GM19023 (cell line): Measurements from ENCODE around the gene CCDC116.
"Not testable (repeated sequence)": the region's sequence is repeated elsewhere in the genome, so short reads cannot be mapped to it uniquely, and the experiment has no call there.

Experiments
- ATAC-seq: cut with Tn5 transposase; IDR thresholded peaks from one replicate; pipeline ENCODE4 v1.9.1; 2021; ENCODE audit warnings: mild to moderate bottlenecking, moderate library complexity; ENCODE audit not compliant: unreplicated experiment

Gene CCDC116

DNA sequence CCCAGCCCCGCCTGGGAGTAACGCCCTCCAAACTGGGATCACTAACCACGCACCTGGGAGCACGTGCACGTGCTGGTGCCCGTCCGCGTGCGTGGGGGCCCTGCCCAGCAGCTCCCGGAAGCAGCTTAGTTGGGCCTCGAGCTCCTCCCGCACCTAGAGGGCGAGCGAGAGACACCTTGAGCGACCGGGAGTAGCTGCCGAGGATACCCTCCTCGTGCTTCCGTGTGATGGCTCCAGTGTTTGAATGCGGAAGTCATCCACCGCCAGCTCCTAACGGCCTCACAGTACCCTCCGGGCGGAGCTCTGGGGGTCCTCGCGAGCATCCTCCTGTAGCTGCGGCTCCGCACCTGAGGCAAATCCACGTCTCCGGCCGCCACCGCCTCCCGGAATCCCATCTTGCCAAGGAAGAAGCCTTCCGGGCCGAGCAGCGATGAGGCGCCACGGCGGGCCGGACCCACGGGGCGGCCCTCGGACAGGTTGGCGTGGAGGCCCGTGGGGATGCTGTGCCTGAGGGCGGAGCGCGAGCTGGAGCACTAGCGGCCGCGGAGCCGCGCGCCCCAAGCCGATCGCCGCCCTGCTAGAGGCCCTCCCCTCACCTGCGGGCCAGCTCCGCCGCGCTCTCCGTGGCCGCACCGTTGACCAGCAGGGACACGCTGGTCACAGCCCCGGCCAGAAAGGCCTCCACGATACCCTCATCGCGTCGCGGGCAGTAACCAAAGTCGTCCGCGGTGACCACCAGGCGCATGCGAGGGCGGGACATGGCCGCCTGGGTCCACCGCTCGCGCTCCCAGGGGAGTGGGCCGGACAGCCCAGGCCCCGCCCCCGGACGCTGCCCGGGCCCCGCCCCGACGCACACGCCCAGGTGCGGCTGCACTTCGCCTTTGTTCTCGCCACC, 3.1 kb upstream of the CCDC116 start, which contains the start of gene YDJC:
Gene YDJC (minus strand): TSS at position 768 of the 895 bp plus-strand sequence. CDS start 8 bp downstream, at position 760.
- ATAC-seq, result peak; percentile 79

DNA sequence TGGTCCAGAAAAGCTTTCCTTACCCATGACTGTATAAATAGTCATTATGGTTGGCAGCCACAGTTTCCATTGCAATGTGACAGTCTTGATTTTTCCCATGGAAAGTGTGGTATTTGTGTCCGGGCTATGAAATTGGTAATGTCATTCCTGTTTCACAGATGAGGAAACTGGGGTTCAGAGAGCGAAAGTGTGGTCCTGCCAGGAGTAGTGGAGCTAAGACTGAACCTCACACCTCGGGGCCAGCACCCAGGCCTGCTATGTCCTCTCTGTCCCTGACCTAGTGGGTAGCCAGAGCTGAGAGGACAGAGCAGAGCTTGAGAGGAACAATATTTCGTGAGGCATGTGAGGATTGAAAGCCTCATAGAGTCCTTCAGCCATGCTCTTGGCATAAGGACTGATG, 1.5 kb upstream of the CCDC116 start:
- no peak for ATAC-seq

DNA sequence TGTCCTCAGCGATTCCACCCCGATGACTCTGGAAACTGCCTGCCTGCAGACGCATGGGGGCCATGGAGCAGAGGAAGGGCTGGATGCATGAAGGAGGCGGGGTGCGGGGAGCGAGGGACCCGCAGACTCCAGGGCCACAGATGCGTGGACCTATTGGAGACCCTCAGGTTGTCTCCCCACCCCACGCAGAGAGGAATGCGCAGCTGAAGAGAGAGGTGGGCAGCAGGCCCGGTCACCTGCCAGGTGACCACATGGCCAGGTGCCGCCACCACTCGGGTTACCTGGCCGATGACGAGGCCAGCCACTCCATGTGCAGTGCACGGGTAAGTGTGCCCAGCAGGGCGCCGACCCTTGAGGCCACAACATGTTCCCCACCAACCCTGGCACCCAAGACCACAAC, 371 bp downstream of the CCDC116 start:
- no peak for ATAC-seq

DNA sequence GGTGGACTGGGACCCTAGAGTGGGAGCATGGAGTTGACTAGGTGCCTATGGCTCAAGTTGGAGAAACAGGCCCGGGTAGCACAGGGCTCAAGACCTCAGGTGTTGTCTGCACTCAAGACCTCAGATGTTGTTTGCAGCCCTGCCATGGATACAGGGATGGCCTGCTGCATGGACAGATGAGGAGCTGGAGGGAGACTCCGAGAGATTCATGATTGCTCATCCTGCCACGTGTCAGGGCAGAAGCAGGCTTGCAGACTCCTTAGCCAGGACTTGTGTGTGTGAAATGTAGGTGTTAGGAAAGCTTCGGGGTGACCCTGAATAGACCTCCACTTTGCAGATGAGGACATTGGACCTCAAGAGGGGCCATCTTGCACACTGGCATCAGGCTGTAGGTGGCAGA, 921 bp downstream of the CCDC116 start:
- no peak for ATAC-seq

DNA sequence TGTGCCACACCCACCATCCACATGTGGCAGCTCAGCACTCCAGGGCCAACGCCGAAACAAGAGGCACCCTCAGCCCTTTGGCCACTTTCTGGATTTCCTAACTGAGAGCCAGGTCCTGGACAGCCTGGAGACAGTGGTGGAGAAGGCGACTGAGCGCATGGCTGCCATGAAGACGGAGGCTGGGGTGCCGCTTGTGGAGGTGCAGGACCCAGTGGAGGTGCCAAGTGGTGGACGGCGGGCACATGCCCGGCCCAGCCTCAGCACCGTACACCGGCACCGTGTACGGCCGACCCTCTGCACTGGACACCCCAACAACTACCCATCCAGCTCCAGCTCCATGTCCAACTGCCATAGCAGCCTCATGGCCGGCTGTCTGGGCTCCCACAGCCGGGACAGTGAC, 1.5 kb downstream of the CCDC116 start:
- no peak for ATAC-seq

DNA sequence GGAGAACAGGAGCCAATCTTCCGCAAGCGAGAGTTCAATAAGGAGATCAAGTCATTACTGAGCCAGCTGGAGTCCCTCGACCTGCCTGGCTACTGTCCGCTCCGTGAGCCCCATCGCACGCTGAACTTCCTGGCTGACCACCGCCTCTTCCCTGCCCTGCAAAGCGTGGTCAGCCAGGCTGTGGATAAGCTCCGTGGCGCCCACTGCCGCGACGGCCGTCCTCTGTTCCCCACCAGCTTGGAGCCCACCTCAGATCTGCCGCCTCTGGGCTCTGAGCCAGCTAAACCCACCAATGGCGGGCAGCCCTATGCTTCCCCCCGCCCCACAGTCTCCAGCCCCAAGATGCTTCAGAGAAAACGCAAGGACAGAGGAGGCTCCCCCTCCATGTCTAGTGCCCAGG, 2.3 kb downstream of the CCDC116 start:
- no peak for ATAC-seq

DNA sequence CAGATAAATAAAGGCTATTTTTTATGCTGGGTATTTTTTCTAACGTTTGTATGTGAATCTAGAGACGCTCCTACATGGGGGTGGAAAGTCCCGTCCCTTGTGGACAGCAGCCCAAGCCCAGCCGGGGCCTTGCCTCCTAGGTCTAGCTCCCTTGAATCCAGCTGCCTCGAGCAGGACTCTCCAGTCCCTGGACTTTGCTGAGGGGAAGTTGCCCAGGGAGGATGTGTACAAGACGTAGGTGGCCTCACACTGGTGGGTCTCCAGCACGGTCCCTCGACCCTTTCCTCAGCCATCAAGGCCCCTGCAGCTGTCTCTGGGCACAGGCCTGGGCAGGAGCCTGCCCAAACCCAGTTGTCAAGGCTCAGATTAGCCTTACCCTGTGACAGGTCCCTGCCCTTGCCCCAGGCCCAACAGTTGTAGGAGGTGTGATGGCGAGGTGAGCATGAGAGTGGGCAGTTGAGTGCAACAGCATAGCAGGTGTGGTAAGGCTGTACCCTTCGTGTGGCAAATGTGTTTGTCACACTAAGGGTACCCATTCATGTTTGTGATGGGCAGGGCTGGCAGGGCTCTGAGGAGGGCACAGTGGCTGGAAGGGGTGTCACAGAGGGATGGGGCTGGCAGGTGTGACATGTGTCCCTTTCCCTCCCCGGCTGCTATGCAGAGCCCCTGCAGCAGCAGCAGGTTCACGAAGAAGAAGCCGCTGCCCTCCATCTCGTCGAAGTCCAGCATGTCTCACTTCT, 3.4 kb downstream of the CCDC116 start:
- ATAC-seq, result no peak

DNA sequence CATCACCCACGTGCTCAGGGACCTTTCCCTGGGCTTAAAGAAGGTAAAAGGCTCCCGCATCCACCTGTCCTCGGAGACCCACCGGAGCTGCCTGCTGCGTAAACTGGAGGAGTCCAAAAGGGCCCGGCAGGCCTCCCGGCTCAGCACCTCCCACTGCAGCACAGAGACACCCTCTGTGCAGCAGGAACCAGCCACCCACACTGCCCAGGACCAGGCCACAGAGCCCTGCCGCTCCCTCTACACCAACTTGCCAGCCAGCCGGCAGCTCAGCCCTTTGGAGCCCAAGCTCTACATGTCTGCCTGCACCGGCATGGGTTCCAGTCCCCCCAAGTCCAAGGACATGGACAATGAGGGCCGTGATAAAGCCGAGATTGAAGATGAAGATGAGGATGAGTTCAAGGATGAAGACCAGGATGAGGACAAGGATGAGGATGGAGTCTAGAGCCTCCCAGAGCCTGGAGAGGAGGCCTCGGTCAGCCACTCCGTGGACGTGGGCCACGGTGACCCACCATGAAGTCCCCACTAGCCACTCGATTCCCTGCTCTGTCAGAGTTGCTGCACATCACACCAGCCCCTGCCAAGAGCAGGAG, 4.2 kb downstream of the CCDC116 start:
- ATAC-seq, result no peak

DNA sequence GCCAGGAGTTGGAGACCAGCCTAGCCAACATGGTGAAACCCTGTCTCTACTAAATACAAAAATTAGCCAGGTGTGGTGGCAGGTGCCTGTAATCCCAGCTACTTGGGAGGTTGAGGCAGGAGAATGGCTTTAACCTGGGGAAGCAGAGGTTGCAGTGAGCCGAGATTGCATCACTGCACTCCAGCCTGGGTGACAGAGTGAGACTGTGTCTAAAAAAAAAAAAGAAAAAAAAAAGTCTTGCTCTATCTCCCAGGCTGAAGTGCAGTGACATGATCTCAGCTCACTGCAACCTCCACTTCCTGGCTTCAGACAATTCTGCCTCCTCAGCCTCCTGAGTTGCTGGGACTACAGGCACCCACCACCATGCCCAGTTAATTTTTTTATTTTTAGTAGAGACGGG, 4.9 kb downstream of the CCDC116 start:
- ATAC-seq, result not testable (repeated sequence)

DNA sequence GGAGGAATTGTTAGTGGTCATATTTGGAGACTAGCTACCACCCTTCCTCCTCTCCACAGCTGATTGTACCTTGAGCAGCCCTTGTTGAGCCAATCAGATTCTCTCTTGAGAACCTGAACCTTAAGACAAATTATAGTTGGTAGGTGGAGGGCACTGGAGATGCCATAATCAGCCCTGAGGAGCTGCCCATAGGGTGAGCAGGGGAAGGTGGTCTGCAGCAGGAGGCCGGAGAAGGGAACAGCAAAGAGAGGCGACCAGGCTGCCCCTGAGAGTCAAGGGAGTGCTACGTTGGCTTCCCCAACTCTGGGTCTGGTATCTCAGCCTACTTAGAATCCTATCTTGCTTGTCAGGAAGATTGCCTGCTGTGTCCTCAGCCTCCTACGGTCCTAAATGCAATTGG, 6.8 kb downstream of the CCDC116 start:
- ATAC-seq, result no peak

DNA sequence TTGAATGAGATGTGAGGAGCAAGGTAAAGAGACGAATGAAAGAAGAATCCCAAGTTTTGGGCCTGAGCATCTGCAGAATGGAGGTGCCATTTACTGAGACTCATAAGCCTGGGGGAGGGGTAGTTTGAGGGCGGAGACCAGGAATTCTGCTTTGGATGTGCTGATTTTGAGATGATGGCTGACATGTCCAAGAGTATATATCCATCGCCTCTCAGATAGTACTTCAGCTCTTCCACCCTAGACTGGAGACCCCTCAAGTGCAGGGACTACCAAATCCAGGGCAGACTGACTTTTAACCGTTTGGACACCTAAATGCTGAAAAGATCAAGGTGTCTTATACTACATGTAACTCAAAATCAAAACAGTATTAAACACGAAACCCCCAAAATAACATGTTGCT, 8.2 kb downstream of the CCDC116 start:
- ATAC-seq, result no peak

DNA sequence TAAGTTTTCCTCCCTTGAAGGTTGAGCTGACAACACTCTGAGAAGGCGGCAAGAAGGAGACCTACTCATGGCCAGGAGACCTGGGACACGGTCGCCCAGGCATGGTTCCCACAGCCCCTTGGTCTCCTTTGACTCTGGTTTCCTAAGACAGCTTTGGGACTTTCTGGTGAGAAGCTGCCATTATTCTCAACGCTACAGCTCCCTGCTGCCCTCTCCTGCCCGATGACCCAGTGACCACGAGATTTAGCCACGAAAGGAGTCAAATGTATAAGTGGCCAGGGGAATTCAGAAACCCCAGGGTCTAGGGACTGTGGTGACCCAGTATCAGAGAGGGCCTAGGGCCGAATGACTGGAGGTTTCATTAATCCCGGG, 8.8 kb downstream of the CCDC116 start:
- ATAC-seq, result no peak

DNA sequence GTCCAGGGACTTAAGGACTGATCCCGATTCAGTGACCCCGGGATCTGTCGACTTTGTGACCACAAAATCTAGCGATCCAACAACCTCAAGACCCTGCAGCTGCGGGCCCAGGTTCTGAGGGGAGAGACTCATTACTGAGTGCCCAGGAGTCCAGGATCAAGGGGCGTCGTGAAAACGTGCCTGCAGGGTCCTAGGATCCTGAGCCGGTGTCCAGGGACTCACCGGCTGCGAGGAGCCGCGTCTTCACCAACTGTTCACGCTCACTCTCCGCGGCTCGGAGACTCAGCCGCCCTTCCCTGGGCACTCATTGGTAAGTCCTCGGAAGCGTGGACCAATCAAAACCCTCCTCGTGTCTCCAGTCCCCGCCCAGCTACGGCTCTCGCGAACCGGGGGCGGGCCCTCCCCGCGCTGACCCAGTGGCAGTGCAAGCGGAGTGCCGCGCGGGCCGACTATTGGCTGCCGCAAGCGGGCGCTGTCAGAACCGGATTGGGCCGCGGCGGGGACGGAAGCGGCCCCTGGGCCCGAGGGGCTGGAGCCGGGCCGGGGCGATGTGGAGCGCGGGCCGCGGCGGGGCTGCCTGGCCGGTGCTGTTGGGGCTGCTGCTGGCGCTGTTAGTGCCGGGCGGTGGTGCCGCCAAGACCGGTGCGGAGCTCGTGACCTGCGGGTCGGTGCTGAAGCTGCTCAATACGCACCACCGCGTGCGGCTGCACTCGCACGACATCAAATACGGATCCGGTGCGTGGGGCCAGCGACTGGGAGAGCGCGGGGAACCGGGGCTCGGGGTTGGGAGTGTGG, 9.4 kb downstream of the CCDC116 start, which contains the start of gene SDF2L1:
Gene SDF2L1 (plus strand): TSS at position 514 of the 795 bp plus-strand sequence. CDS start 35 bp downstream, at position 549.
- ATAC-seq, result peak; percentile 94

DNA sequence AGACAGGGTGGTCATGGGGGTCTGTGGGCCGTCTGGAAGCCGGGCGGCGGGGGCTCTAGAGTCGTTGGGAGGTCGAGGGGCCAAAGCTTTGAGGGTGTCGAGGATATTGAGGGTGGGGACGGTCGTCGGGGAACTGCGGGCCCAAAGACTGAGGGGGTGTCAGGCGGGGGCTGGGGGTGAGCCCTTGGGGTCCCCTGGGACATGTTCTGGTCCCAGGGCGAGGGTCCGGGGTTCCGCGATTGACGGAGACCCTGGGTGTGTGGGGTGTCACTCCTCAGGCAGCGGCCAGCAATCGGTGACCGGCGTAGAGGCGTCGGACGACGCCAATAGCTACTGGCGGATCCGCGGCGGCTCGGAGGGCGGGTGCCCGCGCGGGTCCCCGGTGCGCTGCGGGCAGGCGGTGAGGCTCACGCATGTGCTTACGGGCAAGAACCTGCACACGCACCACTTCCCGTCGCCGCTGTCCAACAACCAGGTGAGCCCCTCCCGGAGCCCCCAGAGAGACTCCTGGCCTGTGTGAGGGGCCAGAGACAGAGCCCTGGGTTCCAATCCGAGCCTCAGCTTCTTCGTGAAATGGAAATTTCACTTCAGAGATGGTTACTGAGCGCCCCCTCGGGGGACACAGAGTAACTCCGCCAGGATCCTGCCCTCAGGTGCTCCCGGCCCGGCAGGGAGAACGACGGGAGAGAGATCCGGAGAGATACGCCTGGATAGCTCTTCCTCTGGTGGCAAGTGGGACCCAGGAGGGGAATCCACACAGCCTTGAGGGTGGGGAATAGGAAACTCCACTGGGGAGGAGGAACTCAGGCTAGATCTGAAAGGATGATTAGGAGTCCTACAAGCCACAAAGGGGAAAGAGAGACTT, 10.3 kb downstream of the CCDC116 start:
- no peak for ATAC-seq

DNA sequence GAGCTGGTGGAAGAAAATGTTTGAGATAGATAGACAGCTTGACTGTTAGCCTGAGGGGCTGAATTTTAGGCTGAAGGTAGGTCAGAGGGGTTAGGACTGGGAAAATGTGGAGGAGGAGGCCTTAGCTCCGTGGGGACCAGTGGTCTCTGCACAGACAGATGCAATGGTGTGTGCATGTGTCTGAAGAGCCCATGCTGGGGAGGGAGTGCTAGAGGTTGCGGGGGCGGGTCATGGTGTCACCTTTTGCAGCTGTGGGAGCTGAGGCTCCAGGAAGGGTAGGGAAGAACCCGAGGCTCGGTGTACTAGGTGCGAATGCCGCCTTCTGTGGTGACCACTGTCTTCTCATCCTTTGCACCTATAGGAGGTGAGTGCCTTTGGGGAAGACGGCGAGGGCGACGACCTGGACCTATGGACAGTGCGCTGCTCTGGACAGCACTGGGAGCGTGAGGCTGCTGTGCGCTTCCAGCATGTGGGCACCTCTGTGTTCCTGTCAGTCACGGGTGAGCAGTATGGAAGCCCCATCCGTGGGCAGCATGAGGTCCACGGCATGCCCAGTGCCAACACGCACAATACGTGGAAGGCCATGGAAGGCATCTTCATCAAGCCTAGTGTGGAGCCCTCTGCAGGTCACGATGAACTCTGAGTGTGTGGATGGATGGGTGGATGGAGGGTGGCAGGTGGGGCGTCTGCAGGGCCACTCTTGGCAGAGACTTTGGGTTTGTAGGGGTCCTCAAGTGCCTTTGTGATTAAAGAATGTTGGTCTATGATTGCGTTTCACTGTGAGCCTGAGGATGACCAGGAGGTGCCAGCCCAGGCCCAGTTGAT, 11.2 kb downstream of the CCDC116 start:
- no peak for ATAC-seq

DNA sequence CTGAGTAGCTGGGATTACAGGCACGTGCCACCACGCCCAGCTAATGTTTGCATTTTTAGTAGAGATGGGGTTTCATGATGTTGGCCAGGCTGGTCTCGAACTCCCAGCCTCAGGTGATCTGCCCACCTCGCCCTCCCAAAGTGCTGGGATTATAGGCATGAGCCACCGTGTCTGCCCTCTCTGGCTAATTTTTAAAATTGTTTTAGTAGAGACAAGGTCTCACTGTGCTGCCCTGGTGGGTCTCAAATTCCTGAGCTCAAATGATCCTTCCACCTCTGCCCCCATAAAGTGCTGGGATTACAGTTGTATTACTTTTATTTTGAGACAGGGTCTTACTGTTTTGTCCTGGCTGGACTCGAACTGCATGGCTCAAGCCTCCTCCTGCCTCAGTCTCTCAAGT, 13.0 kb downstream of the CCDC116 start:
- ATAC-seq, result not testable (repeated sequence)

DNA sequence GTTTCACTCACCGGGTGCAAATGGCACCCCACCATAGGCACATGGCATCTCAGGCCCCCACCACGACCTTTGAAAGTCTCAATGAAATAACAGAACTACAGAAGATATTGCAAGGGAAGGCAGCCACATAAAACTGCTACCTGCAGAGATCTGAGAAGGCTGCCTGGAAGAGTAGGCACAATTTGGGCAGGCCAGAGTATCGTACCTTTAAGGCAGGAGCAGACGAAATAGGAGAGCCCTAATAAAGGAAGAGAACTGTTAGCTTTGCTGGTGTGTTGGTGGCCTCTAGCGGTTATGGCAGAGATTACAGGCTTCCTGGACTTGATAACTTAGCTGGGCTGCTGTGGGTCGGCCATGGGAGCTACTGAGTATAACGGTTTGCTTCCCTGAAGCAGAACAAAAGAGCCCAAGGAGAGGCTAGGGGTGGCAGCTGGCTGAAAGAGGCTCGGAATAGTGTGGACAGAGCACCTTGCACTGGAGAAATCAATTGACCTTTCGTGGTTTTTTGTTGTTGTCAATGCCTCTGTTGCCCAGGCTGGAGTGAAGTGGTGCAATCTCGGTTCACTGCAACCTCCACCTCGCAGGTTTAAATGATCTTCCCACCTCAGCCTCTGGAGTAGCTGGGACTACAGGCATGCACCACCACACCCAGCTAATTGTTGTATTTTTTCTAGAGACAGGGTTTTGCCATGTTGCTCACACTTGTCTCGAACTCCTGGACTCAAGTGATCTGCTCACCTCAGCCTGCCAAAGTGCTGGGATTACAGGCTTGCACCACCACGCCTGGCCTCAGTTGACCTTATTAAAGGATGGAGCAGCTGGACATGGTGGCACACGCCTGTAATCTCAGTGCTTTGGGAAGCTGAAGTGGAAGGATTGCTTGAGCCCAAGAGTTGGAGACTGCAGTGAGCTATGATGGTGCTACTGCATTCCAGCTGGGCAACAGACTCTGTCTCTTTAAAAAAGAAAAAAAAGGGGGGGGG, 14.3 kb downstream of the CCDC116 start:
- ATAC-seq, result no peak

DNA sequence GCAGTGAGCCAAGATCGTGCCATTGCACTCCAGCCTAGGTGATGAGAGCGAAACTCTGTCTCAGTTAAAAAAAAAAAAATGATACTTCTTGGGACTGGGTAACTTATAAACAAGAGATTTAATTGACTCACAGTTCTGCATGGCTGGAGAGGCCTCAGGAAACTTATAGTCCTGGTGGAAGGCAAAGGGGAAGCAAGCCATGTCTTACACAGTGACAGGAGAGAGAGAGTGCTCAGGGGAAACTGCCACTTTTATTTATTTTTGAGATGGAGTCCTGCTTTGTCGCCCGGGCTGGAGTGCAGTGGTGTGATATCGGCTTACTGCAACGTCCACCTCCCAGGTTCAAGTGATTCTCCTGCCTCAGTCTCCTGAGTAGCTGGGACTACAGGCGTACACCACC, 17.7 kb downstream of the CCDC116 start:
- no peak for ATAC-seq
